CD4-positive, alpha-beta T cell treated with Interleukin-6 for 4 hours (primary cell): ENCODE measurements around the gene ANKRD17.

ENCODE experiments used
- DNase-seq: peaks from one replicate; pipeline ENCODE4 v3.0.0-alpha.2; 2020; ENCODE audit warnings: mixed read lengths

Gene ANKRD17

DNA sequence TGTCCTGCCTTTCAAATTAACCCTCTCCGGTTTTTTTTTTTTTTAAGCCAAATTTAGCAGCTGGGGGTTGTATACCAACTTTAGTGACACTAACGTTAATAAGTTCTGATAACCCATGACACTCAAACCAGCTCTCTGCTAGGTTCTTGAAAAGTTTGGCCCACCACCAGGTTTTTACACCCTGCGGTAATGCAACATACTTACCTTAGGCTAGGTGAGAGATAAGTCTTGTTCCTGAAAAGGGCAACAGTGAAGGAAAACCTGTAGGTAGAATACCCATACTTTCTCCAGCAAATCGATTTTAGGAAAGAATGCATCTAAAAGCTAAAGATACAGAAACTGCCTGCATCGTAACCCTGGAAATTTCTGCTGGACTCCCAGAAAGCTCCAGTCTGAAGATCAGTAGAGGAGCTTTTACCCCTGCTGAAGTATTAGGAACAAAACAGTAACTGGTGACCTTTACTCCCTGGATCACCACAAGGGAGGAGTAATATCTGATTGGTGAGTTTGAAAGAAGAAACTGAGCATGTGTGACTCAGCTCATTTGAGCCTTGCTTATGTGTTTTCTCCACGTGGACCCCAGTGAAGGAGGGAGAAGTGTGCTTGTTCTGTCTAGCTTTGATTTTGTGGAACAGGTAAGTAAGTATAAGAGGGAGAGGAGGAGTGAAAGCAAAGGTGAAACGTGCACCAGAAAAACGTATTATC is 154.6 kb downstream of the ANKRD17 start:
- no peak for DNase-seq

DNA sequence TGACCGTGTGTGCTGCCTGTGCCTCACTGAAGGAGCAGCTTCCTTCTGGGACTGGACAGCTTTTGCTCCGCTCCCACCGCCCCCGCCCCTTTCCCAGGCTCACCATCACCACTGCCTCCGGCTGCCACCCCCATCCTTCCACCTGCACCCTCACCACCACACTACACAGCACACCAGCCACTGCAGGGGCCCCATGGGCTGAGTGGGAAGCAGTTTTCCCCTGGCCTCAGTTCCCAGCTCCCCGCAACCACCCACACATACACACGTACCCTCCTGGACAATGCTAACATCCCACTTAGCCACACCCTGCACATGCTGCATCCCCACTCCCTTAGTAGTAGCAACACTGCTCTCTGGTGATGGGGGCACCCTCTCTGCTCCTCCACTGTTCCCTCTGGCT is 159.5 kb downstream of the ANKRD17 start:
- DNase-seq, result no peak

DNA sequence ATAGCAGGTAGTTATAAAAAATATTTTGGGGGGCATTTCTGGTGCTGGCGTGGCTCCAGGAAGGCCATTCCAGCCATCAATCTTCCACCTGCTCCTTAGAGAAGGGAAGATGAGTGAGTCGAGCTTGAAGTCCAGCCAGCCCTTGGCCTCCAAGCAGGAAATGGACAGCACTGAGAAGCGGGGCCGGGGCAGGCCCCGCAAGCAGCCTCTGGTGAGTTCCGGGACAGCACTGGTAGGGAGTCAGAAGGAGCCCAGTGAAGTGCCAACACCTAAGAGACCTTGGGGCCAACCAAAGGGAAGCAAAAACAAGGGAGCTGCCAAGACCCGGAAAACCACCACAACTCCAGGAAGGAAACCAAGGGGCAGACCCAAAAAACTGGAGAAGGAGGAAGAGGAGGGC is 159.9 kb downstream of the ANKRD17 start:
- DNase-seq, result no peak

DNA sequence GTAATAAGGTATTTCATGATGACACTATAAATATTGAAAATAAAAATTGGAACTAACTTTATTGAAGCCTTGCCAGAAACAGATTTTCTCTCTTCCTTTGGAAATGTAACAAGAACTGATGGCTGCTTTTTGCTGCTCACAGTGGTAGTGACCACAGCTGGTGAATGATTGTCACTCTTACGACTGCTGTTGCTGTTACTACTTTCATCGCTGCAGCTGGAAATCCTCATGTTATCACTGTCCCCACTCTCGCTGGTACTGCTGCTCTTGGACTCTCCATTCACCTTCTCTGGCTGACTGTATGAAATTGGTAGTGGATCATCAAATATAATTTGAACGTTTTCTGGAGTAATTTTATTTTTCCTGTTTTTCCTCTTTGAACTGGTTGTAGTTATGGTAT is 160.6 kb downstream of the ANKRD17 start:
- DNase-seq, result no peak

DNA sequence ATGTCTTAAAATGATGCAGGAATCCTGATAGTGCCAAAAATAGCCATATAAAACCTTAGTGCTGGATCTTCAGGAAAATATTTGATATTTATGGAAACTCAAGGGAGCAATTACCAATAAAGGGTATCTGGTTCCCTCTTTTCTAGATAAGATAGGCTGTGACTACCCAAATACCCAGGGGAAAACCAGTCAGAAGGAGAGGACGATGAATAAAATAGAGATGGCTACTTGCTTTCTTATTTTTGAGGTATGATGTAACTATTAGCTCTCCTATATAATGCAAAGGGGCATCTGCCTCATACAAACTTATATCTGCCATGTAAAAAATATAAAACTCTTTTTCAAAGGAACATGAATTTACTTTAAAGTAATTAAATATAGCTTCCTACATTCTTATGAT is 165.7 kb downstream of the ANKRD17 start:
- no peak for DNase-seq

DNA sequence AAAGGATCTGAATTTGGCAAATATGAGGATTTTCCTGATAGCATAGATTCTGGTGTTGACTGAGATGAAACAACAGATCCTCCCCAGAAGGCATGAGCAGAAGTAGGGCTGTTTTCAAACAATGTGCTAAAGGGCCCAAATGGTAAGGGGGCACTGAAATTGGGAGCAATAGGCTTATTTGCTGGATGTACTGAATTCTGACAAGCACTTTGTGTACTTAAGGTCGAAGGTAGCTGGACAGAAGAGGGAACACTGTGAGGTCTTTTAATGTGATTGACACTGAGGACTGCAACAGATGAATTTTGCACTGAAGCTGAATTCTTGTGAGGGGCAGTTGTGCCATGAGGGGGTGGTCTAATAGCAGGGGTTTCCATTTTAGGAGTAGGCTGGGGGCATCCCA is 167.9 kb downstream of the ANKRD17 start:
- no peak for DNase-seq

DNA sequence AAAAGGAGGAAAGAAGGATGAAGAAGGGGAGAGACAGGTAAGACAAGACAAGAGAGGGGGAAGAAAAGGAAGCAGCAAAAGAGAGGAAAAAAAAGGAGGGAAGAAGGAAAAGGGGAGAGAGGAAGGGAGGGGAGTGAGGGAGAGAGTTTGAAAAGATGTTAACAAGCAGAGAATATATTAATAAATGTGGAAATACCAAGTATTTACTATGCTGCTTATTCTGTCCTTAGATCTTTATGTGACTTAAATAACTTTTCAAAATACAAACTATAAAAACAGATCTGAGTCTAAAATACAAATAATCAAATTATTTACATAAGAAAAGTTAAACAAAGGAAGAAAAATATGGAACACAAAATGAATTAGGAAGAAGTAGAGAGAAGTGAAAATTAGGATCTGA is 170.7 kb downstream of the ANKRD17 start:
- no peak for DNase-seq

DNA sequence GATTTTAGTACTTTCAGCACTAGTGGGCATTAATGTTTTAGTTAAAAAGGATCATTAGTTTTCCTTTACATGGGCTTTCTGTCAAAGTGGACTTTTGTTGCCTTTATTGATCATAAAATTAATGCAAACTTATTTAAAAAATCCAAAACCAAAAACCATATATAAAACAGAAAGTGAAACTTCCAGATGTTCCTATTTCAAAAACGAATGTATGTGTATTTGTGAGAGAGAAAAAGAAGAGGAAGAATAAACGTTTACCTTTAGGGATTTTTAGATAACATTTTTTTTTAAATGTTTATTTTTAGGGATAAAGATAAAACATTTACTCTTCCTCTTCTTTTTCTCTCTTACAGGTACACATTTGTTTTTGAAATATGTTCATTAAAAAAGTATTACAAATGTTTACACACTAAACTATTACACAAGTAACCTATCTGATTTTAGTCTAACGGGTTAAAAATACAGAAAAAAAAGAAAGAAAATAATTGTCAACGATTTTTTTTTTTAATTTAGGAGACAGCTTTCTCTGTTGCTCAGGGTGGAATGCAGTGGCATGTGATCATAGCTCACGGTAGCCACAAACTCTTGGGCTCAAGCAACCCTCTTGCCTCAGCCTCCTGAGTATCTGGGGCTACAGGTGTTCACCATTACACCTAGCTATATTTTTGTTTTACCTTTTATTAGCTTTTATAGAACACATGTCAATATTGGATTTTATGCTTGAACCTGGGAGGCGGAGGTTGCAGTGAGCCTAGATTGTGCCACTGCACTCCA is 172.3 kb downstream of the ANKRD17 start:
- DNase-seq, result no peak

DNA sequence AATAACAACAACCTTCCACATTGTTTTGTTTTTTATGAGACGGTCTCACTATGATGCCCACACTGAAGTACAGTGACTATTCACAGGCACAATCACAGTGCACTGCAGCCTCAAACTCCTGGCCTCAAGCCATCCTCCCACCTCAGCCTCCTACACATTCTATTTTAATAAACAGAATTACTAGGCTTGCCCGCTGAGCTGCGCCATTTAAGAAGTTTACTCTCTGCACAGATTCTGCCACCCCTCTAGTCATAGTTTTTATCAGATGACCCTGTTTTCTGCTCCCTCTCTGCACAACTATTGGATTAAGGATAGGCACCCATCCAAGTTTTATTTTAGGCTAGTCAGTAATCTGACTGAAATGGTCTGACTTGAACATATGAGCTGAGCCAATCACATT is 177.8 kb downstream of the ANKRD17 start:
- DNase-seq, result no peak

DNA sequence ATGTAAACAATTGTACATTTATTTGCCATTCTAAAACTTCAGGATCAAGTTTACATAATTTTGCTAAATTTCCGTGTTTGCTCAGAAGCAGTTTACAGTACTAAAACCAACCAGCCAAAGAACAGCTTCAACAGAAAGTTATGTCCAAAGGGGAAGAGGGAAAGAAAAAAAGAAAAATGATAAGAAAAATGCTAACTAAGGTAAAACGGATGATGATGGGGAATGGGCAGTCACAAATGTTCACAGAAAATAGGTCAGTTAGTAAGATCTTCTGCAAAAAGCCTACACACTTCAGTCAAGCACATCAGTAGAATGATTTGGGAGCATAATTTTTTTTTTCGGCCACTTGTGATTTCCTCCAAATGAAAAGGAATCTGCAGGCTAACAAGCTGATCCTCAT is 182.8 kb downstream of the ANKRD17 start:
- no peak for DNase-seq

DNA sequence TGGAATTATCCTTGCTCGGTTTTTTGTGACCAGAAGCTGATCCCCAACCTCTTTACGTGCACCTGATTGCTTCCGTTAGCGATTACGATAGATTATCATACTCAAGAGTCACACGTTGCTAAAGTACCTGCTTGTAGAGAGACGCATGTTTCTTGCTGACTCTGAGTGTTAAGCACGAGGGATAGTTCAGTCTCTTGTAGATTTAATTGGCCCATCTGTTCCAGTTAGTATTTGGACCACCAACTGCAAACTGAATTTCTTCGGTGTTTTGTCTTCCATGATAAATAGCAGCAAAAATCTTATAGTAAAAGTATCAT is 188.6 kb downstream of the ANKRD17 start:
- no peak for DNase-seq

DNA sequence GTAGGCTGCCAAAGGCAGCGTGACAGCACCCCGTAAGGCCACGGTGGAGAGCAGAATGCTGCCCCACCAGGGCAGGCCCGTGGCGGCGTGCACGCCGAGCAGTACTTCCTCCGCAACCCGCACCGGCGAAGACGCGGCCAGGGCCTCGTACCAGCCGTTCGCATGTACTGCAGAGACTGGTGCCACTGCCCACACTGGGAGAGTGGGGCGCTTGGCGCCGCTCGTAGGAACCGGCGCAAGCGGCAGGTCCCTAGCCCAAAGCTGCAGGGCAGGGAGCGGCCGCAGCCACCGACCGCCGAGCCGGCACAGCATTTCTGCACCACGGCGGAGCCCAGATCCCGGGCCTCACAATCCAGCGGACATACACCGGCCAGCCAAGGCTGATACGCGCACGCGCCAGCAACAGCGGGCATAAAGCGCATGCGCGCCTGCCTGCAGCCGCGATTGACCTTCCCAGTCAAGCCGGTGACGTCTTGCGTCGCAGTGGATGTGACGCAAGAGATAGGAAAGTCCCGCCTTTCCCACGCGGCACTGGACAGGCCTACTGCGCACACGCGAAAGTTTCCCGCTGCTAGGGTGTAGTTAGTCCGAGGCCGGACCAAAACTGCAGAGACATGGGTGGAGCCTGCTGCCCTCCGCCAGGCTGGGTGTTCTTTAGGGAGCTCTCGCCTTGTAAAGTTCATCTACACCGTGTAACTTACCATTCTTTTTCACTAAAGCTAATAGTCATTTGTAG is 189.1 kb downstream of the ANKRD17 start, which contains the start of gene COX18:
COX18 (minus strand) TSS at position 379 of the 736 bp plus-strand sequence; CDS start at position 312, 67 bp downstream.
- peak; percentile 95 for DNase-seq

DNA sequence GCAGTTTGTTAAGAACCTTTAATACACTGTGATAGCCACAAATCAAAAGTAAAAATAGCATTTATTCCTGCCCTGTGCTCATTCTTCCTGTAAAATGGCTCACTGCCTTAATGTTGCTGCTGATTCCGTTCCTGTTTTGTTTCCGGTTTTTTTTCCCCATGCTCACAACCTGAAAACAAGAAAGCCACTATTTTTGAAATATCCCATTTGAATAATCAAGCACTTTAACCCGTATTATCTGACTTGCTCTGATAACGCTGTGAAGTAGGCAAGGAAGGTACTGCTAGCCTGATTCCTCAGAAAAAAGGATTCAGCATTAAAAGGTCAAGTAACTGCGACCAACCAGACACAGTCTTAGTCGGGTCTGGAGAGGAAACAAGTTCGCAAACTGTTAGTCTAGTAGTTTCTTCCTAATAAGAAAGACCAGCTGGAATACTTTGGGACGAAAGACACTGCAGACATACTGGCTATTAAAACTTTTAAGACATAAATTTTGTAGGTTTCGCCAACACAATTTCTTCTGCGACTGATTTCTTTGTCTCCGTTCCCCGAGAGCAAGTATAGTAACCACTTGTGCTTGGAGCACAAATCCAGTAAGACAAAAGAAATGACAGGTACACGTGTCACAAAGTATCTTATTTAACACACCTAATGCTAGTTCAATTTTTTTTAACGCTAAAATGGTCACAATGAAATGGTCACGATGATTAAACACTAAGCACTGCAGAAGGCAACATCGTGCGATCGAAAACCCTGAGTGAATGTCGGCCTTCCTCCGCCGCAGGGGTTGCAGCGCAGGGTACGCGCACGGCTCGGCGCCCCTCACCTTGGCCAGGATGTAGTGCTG is 189.9 kb downstream of the ANKRD17 start:
- DNase-seq, result no peak

DNA sequence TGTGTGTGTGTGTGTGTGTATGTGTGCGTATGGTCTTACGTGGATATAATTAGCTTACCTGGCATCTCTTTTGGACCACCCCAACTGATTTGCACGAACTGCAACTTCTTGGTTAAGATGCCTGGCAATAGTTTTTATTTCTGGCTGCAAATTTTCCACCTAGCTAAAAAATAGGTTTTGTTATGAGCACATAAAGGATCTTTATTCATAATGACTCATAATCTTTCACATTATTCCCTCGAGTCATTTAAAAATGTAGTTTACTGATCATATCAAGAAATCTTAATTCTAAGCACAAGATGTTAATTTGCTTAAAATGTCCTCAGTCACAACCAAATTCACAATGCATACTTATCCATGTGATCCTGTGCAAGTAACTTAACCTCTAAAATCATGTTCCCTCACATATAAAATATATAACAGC is 190.6 kb downstream of the ANKRD17 start:
- DNase-seq, result no peak

DNA sequence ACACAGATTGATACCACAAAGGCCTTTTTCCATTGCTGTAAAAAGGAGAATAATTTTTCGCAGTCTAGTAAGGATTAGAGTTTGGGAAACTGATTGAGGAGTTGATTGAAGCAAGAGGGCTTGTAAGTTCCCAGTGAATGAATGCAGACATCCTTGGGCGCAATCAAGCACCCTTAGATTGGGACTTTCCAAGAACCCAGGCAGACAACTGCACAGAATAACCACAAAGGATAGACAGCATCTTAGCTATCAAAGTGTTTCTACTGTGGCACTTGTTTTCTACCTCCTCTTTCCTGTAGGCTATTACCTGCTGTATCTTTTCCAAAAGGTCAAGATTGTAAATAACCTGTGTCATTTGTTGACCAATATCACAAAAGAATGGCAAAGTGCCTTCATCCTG is 191.7 kb downstream of the ANKRD17 start:
- DNase-seq, result peak; percentile 22

DNA sequence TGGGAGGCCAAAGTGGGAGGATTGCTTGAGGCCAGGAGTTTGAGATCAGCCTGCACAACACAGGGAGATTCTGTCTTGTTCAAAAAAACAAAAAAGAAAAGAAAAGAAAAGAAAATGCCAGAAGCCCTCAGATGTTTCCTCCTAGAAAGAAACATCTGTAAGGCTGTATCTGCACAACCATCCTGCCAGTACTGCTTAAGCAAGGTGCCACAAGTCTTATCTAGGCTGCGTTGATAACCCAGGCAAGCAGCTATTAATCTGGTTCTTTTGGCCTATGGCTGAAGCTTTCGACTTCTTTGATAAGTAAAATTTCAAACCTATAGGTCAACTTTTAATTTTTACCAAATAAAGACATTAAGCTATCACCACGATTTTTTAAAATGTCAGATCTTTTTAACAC is 192.2 kb downstream of the ANKRD17 start:
- no peak for DNase-seq

DNA sequence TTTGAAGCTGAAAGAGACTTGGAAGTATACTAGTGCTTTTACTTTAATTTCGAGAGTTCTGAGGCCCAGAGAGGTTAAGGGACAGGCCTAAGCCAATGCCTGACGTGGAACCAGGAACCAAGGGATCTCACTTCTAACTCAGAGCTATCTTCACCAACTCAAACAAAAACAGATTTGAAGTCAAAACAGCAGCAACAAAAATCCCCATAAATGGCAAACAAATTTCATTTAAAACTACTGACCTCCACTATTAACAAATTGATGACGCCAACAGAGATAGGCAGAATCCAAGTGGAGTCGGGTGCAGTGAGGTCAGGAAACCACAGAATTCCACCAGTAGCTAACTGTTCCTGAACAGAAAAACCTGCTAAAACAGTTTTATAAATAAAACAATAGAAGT is 194.1 kb downstream of the ANKRD17 start:
- no peak for DNase-seq

DNA sequence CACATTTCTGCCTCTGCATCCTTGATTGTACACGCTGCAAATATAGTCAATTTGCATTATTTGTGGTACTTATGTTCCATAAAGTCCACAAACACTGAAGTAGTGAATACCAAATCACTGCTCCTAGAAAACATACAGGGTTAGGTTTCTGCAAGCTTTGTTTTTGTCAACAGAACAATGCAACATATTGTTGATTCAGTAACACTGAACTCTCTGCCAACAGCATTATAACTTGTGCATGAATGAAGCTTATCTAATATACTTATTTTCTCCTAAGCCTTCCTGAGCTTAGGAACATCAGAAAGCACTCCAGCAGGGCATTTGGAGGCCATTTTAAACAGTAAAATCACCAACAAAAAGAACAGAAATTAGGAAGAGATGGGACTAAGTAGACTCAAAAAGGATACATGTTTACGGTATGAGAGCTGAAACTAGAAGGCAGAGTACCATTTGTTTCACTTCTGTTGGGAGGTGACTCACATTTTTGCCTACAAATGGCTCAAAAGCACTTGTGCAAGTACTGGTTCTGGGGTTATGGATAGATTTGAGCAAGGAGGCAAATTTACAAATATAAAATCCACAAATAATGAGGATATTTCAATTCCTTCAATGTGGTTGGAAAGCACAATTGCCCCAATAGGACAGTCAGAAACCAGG is 203.2 kb downstream of the ANKRD17 start:
- DNase-seq, result no peak

DNA sequence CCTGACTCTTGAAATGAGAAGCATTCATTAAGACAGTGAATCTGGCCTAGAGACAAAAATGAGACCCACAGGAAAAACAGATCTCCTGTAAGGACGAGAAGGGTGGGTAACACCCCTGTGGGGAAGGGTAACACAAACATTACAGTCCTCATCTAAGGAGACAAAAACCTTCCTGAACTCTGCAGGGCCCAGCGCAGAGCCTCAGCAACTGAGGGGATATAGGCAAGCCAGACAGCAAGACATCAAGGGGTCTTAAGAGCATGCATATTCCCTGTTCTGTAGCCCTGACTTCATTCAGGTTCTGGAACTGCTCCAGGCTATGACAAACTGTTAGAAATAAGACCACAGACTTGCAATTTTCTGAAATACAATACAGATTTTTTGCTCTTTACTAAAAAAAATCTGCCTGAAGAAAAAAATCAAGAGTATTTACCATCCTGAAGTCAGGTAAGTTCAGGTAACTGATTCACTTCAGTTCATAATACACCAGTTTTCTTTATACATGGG is 204.6 kb downstream of the ANKRD17 start:
- no peak for DNase-seq

DNA sequence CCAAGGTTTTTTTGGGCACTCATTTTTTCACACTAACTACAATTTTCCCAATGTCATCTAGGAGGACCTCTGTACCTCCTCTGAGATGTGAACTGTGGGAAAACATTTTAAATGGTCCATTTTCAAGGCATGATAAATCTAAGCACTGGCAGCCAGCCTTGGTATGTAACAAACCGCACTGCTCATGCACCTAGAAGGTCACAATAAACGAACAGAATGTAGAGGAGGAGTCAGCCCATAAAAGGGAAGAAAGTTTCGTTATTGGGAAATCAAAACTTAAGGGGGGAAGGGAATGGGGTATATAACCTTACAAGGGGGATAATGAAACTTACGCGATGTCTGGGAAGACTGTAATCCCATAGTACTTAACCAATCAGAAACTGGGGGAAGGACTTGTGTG is 205.5 kb downstream of the ANKRD17 start:
- DNase-seq, result no peak

DNA sequence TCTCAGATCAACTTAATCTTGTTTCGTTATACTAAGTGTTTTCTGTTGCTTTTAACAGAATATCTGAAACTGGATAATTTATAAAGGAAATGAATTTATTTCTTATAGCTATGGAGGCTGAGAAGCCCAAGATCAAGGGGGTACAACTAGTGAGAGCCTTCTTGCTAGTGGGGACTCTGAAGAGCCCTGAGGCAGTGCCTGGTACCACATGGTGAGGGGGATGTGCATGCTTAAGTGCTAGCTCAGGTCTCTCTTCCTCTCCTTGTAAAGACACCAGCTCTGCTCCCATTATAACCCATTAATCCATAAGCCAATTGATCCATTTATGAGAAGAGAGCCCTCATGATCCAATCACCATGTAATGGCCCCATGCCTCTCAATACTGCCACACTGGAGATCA is 207.0 kb downstream of the ANKRD17 start:
- DNase-seq, result no peak

DNA sequence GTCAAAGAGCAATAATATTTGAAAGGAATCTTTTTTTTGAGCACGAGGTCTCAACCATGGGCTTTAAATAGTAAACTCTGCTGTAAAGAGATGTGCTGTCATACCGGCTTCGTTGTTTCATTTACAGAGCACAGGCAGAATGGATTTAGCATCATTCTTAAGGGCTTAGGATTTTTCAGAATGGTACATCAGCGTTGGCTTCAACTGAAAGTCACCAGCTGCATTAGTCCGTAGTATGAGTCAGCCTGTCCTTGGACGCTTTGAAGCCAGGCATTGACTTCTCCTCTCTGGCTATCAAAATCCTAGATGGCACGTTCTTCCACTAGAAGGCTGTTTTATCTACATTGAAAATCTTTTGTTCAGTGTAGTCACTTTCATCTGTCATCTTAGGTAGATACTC is 212.7 kb downstream of the ANKRD17 start:
- DNase-seq, result no peak
